ENCODE measurements around the gene DDX42. TPM values are rescaled to one million over a fixed set of nuclear protein-coding genes. Genes with fewer than 3 reads are reported as not detected.

Gene DDX42
- total RNA-seq, 1 experiment from 2014 or later: 184 TPM

GRCh38 chr17:63841350-63842172 is 67.6 kb downstream of the DDX42 start:
- Histone ChIP-seq H3K4me2 (ENCODE audit: insufficient read depth, insufficient read length, low read length) (peak overlapping the region; percentile 64), H4K5ac (ENCODE audit: insufficient read length, low read depth, low read length) (no peak overlapping the region), H3K23ac (ENCODE audit: insufficient read length, low read depth, low read length) (no peak overlapping the region), H4K20me1 (ENCODE audit: control insufficient read depth, insufficient read depth, insufficient read length) (no peaks in the 10 kb centered on the region), H3K23me2 (ENCODE audit: insufficient read length, low read depth, low read length, poor library complexity, severe bottlenecking) (peaks cover 10% of the 10 kb centered on the region), H2BK120ac (ENCODE audit: low read depth, low read length, poor library complexity, severe bottlenecking) (no peak overlapping the region), H3T11ph (ENCODE audit: low read length) (no peak overlapping the region), H3K79me2 (ENCODE audit: insufficient read depth, low read length) (peaks cover 3% of the 10 kb centered on the region; the same call in 1 of the 2 replicates), H2AFZ (ENCODE audit: low read length) (no peak overlapping the region), H4K8ac (replicated peaks; ENCODE audit: insufficient read length, low read depth, low read length) (no peak overlapping the region), H2BK5ac (ENCODE audit: insufficient read length, low read length) (no peak overlapping the region), H3K4ac (ENCODE audit: low read depth, low read length) (no peak overlapping the region), H3K9ac (ENCODE audit: extremely low read depth, insufficient read length, low read length) (peak overlapping the region; percentile 48), H3K27me3 (ENCODE audit: insufficient read depth, low read length) (no peaks in the 10 kb centered on the region; the same call in 1 of the 2 replicates), H3K56ac (ENCODE audit: insufficient read length, low read depth, low read length) (no peak overlapping the region), H3K9me3 (ENCODE audit: control insufficient read depth, low read depth, low read length) (no peaks in the 10 kb centered on the region), H2BK20ac (ENCODE audit: low read depth, low read length, poor library complexity, severe bottlenecking) (no peak overlapping the region), H3K4me1 (ENCODE audit: insufficient read depth, low read length) (no peaks in the 10 kb centered on the region; the same call in 1 of the 2 replicates), H3K27ac (ENCODE audit: insufficient read length, low read depth, low read length) (no peak overlapping the region), H3K14ac (ENCODE audit: insufficient read depth, low read length) (peak overlapping the region; percentile 70), H4K91ac (ENCODE audit: insufficient read length, low read depth, low read length) (no peak overlapping the region), H2BK12ac (ENCODE audit: insufficient read length, low read depth, low read length) (no peak overlapping the region), H2AK5ac (ENCODE audit: insufficient read length, low read length) (no peak overlapping the region), H3K18ac (ENCODE audit: insufficient read length, low read depth, low read length) (no peak overlapping the region), H2BK15ac (ENCODE audit: low read depth, low read length) (no peak overlapping the region), H3K79me1 (ENCODE audit: insufficient read depth, low read depth, low read length, poor library complexity, severe bottlenecking) (peaks cover 3% of the 10 kb centered on the region)
- Mint-ChIP-seq H3K4me1 (peaks cover 22 to 40% of the 10 kb centered on the region in 2 experiments), H3K4me3 (peak overlapping the region; percentile 96), H3K27ac (peak overlapping the region; percentile 87 to 96 (median 96)), H3K9me3 (no peaks in the 10 kb centered on the region), H3K27me3 (ENCODE audit: low read depth) (peaks cover 13% of the 10 kb centered on the region), H3K36me3 (ENCODE audit: insufficient read depth in 1 of 3, low read depth in 3 of 3) (peaks cover 6 to 14% (median 7%) of the 10 kb centered on the region in 3 experiments; a peak in 6 of 7 replicates)
- no CpG with 5 or more reads among the region's 26 CpGs for WGBS (ENCODE audit: extremely low coverage, insufficient read length, low lambda C conversion rate)
- TF ChIP-seq, protein P1, sequence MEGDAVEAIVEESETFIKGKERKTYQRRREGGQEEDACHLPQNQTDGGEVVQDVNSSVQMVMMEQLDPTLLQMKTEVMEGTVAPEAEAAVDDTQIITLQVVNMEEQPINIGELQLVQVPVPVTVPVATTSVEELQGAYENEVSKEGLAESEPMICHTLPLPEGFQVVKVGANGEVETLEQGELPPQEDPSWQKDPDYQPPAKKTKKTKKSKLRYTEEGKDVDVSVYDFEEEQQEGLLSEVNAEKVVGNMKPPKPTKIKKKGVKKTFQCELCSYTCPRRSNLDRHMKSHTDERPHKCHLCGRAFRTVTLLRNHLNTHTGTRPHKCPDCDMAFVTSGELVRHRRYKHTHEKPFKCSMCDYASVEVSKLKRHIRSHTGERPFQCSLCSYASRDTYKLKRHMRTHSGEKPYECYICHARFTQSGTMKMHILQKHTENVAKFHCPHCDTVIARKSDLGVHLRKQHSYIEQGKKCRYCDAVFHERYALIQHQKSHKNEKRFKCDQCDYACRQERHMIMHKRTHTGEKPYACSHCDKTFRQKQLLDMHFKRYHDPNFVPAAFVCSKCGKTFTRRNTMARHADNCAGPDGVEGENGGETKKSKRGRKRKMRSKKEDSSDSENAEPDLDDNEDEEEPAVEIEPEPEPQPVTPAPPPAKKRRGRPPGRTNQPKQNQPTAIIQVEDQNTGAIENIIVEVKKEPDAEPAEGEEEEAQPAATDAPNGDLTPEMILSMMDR (conservative IDR thresholded peaks at IDR 0.05): no peak
- no peak for DNase-seq
